ENCODE data around the gene RINT1.
A peak's percentile ranks its signal among the peaks of the same experiment; 100 is the strongest.
"Not testable (repeated sequence)": the region's sequence is repeated elsewhere in the genome, so short reads cannot be mapped to it uniquely, and the experiment has no call there.

RINT1 gene

DNA sequence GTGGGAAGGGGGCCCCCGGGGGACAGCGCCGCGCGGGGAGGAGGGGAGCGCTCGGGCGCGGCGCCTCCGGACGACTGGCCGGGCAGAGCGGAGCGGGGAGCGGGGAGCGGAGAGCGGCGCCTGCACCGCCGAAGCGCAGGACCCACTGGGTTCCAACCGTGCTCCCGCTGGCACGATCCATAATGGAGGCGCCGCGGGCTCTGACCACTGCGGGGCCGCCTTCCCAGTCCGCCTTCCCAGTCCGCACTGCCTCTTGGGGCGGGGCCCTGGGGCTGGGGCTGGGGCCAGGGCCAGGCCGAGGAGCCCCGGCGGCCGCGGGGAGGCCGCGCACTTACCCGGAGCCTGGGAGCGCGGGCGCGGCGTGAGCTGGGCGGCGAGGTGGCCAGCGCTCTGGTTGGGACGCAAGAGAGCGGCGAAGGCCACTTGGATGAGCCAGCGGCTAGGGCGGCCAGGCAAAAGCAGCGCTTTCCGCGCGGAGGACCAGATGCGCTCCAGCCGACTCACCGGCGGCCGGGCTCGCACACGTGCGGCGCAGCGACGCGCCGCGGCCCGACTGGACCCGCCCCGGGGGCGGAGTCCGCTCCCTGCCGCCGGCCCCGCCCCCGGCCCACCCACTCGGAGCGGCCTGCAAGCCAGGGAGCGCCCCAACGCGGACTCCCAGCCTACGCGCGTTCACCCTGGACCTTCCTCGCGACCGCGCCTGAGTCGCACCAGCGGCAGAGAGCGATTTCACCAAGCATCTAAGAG is 10.1 kb upstream of the RINT1 start, which contains the start of gene PUS7:
PUS7 (minus strand) TSS at position 555 of the 747 bp plus-strand sequence. CDS start 13,759 bp downstream, outside the sequence.
- peak; percentile 93 for DNase-seq (ENCODE audit: low read depth)
- peak within 1 kb of the TSS; percentile 75 for H3K4me3 ChIP-seq (ENCODE audit: low read length)
- TF ChIP-seq, protein P1, sequence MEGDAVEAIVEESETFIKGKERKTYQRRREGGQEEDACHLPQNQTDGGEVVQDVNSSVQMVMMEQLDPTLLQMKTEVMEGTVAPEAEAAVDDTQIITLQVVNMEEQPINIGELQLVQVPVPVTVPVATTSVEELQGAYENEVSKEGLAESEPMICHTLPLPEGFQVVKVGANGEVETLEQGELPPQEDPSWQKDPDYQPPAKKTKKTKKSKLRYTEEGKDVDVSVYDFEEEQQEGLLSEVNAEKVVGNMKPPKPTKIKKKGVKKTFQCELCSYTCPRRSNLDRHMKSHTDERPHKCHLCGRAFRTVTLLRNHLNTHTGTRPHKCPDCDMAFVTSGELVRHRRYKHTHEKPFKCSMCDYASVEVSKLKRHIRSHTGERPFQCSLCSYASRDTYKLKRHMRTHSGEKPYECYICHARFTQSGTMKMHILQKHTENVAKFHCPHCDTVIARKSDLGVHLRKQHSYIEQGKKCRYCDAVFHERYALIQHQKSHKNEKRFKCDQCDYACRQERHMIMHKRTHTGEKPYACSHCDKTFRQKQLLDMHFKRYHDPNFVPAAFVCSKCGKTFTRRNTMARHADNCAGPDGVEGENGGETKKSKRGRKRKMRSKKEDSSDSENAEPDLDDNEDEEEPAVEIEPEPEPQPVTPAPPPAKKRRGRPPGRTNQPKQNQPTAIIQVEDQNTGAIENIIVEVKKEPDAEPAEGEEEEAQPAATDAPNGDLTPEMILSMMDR (IDR thresholded peaks at IDR 0.05; ENCODE audit: insufficient read depth, low read depth, low read length, missing control alignments), result no peak

- DNase-seq (ENCODE audit: low read depth); H3K4me3 ChIP-seq (ENCODE audit: low read length): not testable (repeated sequence)
Measured at GRCh38 chr7:105524423-105524822, 7.6 kb upstream of the RINT1 start.

DNA sequence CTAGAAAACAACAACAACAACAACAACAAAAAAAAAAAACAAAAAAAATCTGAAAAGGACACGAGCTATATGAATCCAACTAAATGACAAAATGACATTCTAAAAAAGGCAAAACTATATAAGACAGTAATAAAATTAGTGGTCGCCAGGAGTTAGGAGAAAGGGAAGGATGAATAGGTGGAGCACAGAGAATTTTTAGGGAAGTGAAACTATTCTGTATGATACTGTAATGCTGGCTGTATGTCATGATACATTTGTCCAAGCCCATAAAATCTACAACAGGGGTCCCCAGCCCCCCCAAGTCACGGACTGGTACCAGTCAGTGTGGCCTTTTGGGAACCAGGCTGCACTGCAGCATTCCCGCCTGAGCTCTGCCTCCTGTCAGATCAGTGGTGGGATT is 7.2 kb upstream of the RINT1 start:
- TF ChIP-seq, protein P1 (IDR thresholded peaks at IDR 0.05; ENCODE audit: insufficient read depth, low read depth, low read length, missing control alignments), result no peak
- H3K4me3 ChIP-seq (ENCODE audit: low read length), result no peak overlapping the region
- no peak for DNase-seq (ENCODE audit: low read depth)

DNA sequence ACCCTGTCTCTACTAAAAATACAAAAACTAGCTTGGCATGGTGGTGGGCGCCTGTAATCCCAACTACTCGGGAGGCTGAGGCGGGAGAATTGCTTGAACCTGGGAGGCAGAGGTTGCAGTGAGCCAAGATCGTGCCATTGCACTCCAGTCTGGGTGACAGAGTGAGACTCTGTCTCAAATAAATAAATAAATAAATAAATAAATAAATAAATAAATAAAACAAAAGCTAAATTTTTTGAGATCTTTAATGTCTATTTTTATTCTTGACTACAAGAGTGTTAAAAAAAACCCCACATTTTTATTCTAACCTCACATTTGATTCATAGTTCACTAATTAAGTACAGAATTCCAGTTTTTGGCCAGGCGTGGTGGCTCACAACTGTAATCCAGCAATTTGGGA is 4.3 kb upstream of the RINT1 start:
- DNase-seq (ENCODE audit: low read depth); H3K4me3 ChIP-seq (ENCODE audit: low read length): not testable (repeated sequence)

GRCh38 chr7:105530126-105530525 is 1.9 kb upstream of the RINT1 start:
- TF ChIP-seq, protein P1 (IDR thresholded peaks at IDR 0.05; ENCODE audit: insufficient read depth, low read depth, low read length, missing control alignments), result no peak
- DNase-seq (ENCODE audit: low read depth), result no peak
- H3K4me3 ChIP-seq (ENCODE audit: low read length), result no peak overlapping the region

DNA sequence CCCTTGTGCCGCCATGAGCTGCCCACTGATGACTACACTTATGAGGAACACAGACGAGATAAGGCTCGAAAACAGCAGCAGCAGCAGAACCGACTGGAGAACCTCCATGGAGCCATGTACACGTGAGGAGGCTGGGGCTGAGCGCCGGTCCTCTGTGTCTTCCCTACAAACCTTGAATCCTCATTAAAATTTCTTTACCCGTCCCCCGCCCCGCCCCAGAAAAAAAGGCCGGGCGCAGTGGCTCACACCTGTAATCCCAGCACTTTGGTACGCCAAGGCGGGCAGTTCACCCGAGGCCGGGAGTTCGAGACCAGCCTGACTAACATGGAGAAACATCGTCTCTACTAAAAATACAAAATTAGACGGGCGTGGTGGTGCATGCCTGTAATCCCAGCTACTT is 1.5 kb upstream of the RINT1 start:
- no peak overlapping the region for H3K4me3 ChIP-seq (ENCODE audit: low read length)
- TF ChIP-seq, protein P1 (IDR thresholded peaks at IDR 0.05; ENCODE audit: insufficient read depth, low read depth, low read length, missing control alignments), result no peak
- DNase-seq (ENCODE audit: low read depth), result no peak

- TF ChIP-seq, protein P1 (IDR thresholded peaks at IDR 0.05; ENCODE audit: insufficient read depth, low read depth, low read length, missing control alignments), result no peak
- DNase-seq (ENCODE audit: low read depth), result no peak
- peak overlapping the region; percentile 96 for H3K4me3 ChIP-seq (ENCODE audit: low read length)
Measured at GRCh38 chr7:105532709-105533460, 884 bp downstream of the RINT1 start.

- TF ChIP-seq, protein P1 (IDR thresholded peaks at IDR 0.05; ENCODE audit: insufficient read depth, low read depth, low read length, missing control alignments), result no peak
- no peak overlapping the region for H3K4me3 ChIP-seq (ENCODE audit: low read length)
- no peak for DNase-seq (ENCODE audit: low read depth)
Measured at GRCh38 chr7:105538339-105538738, 6.3 kb downstream of the RINT1 start.

Data from epithelial cell of esophagus (primary cell).